ENCODE measurements around the gene XPC.
A peak's percentile ranks its signal among the peaks of the same experiment; 100 is the strongest.

The XPC gene

GRCh38 chr3:14152233-14152962, 26.0 kb downstream of the XPC start:
- no peak overlapping the region for H3K27ac ChIP-seq
- TF ChIP-seq, protein P1, sequence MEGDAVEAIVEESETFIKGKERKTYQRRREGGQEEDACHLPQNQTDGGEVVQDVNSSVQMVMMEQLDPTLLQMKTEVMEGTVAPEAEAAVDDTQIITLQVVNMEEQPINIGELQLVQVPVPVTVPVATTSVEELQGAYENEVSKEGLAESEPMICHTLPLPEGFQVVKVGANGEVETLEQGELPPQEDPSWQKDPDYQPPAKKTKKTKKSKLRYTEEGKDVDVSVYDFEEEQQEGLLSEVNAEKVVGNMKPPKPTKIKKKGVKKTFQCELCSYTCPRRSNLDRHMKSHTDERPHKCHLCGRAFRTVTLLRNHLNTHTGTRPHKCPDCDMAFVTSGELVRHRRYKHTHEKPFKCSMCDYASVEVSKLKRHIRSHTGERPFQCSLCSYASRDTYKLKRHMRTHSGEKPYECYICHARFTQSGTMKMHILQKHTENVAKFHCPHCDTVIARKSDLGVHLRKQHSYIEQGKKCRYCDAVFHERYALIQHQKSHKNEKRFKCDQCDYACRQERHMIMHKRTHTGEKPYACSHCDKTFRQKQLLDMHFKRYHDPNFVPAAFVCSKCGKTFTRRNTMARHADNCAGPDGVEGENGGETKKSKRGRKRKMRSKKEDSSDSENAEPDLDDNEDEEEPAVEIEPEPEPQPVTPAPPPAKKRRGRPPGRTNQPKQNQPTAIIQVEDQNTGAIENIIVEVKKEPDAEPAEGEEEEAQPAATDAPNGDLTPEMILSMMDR (conservative IDR thresholded peaks at IDR 0.05) = peak; percentile 46

DNA sequence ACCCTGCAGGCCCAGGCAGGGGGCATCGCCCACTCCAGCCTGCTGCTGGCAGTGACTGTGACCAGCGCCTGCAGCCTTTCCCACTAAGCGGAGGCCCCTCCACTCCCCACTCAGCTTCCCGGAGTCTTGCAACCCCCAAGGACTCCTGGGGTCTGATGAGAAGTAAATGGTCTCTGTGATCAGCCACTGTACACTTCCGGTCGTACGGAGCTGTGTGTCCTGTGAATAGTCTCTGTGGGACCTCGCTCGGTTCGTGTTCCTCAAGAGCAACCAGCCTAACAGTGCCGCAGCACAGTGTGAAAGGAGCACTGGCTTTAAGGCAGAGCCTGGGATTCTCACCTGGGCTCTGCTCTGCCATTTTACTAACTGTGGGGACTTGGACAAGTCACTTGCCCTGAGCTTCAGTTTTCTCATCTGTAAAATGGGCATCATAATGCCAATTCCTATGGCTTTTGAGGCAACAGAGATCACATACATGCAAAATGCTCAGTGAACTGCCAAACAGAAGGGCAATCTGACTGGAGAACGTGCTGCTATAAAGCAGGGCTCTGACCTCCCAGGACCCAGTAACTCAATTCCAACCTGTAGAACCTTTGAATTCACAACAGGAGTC, 26.8 kb downstream of the XPC start:
- TF ChIP-seq, protein P1 (conservative IDR thresholded peaks at IDR 0.05) = no peak
- no peak overlapping the region for H3K27ac ChIP-seq

DNA sequence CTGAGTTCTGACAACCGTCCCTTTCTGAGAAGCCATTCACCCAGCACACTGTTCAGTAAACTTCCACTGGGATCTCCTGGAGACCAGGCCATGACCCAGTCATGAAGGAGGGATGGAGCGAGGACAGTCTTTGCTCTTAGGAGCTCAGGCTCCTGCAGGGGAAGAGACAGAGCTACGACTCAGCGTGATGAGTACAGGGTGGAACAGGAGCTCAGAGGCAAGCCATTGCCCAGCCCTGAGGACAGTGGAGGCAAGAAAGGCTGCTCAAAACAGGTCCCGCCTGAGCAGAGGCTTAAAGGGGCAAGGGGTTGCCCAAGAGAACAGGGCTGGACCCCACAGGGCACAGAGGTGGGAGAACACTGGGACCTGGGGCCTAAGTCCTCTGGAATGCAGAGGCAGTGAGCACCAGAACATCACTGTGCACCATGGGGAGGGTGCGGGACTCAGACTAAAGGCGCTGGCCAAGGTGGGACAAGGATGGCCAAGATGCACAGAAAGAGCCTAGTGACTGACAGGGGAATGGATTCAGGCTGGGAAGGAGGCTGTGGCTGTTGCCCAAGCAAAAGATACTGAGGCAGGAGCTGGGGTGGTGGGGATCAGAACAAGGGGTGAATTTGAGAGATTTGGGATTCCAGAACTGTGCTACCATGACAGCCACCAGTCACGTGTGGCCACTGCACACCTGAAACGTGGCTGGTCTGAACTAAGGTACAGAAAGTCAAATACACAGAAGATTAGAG, 27.7 kb downstream of the XPC start:
- TF ChIP-seq, protein P1 (conservative IDR thresholded peaks at IDR 0.05) = no peak
- H3K27ac ChIP-seq = no peak overlapping the region

DNA sequence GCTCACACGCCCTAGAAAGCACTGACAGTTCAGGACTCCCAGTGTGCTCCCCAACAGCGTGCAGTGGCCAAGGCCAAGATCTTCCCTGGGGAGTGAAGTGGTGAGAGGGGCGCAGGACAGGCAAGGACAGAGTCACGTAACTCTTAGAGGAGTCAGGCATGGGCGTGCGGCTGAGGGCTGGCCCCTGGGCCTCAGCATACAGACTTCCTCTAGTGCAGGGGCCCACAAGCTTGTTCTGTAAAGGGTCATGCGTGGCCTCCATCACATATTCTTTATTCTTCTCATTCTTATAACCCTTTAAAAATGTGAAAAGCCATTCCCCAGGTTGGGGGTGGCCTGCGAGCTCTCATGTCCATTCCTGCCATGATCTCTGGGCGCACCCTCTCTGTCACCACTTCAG, 28.3 kb downstream of the XPC start:
- H3K27ac ChIP-seq = no peak overlapping the region
- TF ChIP-seq, protein P1 (conservative IDR thresholded peaks at IDR 0.05) = no peak

GRCh38 chr3:14148041-14148985, 30.1 kb downstream of the XPC start:
- TF ChIP-seq, protein P1 (conservative IDR thresholded peaks at IDR 0.05) = peak; percentile 31
- H3K27ac ChIP-seq = 0 out of 2 replicates have a peak overlapping the region, but pooled peaks have one; percentile 22

GRCh38 chr3:14147617-14148016, 30.8 kb downstream of the XPC start:
- TF ChIP-seq, protein P1 (conservative IDR thresholded peaks at IDR 0.05) = no peak
- H3K27ac ChIP-seq = no peak overlapping the region
